NT2/D1 (cell line): ENCODE results near the gene NRCAM.

Experiments
- DNase-seq: peaks from one replicate; pipeline ENCODE4 v3.0.0-alpha.2; 2011; ENCODE audit warnings: low read depth, low spot score
- H3K27me3 ChIP-seq: 2 replicates; pipeline ENCODE4 v1.6.0; 2011; ENCODE audit warnings: mild to moderate bottlenecking; ENCODE audit not compliant: insufficient read length, insufficient read depth
- H3K36me3 ChIP-seq: 2 replicates; pipeline ENCODE4 v1.6.1; 2011; ENCODE audit warnings: mild to moderate bottlenecking, low read length, mixed read lengths; ENCODE audit not compliant: insufficient read depth, insufficient read length
- H3K4me1 ChIP-seq: 2 replicates; pipeline ENCODE4 v1.5.1; 2011; ENCODE audit not compliant: insufficient read depth, insufficient read length
- H3K4me3 ChIP-seq: 2 replicates; pipeline ENCODE4 v1.5.1; 2011; ENCODE audit warnings: low read depth; ENCODE audit not compliant: insufficient read length
- H3K9ac ChIP-seq: 2 replicates; pipeline ENCODE4 v1.6.0; 2011; ENCODE audit warnings: low read depth; ENCODE audit not compliant: insufficient read length
- H3K9me3 ChIP-seq: 2 replicates; pipeline ENCODE4 v1.5.1; 2011; ENCODE audit warnings: mild to moderate bottlenecking, low read length; ENCODE audit not compliant: insufficient read depth
- SUZ12 ChIP-seq: IDR thresholded peaks from 2 replicates; pipeline ENCODE4 v1.6.1; 2011; ENCODE audit not compliant: insufficient read length, insufficient read depth; ENCODE audit errors: extremely low read depth
- YY1 ChIP-seq: IDR thresholded peaks from 2 replicates; pipeline ENCODE4 v1.6.1; 2011; ENCODE audit not compliant: insufficient read length, insufficient read depth
- ZNF274 ChIP-seq: IDR thresholded peaks from 2 replicates; pipeline ENCODE4 v1.6.1; 2011; ENCODE audit warnings: mild to moderate bottlenecking, low read depth, low read length

NRCAM gene

GRCh38 chr7:108331971-108332370 lies 124.3 kb downstream of the NRCAM start:
- H3K9ac ChIP-seq: no peak overlapping the region
- TF ChIP-seq SUZ12 (no peak), YY1 (no peak), ZNF274 (no peak)
- H3K4me3 ChIP-seq: no peak overlapping the region

GRCh38 chr7:108330227-108330626 lies 126.0 kb downstream of the NRCAM start:
- Histone ChIP-seq H3K27me3 (no peaks in the 10 kb centered on the region), H3K36me3 (no peaks in the 10 kb centered on the region), H3K4me1 (no peaks in the 10 kb centered on the region), H3K4me3 (no peak overlapping the region), H3K9me3 (no peaks in the 10 kb centered on the region), H3K9ac (no peak overlapping the region)
- DNase-seq: no peak
- TF ChIP-seq ZNF274 (no peak), YY1 (no peak), SUZ12 (no peak)

More at GRCh38 chr7:108331971-108332370, 124.3 kb downstream of the NRCAM start:
- H3K9me3 ChIP-seq: no peaks in the 10 kb centered on the region
- no peaks in the 10 kb centered on the region for H3K4me1 ChIP-seq
- H3K36me3 ChIP-seq: no peaks in the 10 kb centered on the region
- no peak for DNase-seq
- H3K27me3 ChIP-seq: no peaks in the 10 kb centered on the region

- DNase-seq: no peak
- no peak for TF ChIP-seq ZNF274
- no peak for TF ChIP-seq SUZ12
- no peak for TF ChIP-seq YY1
- no peak overlapping the region for H3K4me3 ChIP-seq
- no peak overlapping the region for H3K9ac ChIP-seq
- no peaks in the 10 kb centered on the region for H3K36me3 ChIP-seq
- H3K9me3 ChIP-seq: no peaks in the 10 kb centered on the region
- H3K4me1 ChIP-seq: no peaks in the 10 kb centered on the region
- no peaks in the 10 kb centered on the region for H3K27me3 ChIP-seq
Observed at GRCh38 chr7:108329514-108329913, 126.7 kb downstream of the NRCAM start.

GRCh38 chr7:108328174-108328651 lies 128.0 kb downstream of the NRCAM start:
- Histone ChIP-seq H3K36me3 (no peaks in the 10 kb centered on the region), H3K27me3 (no peaks in the 10 kb centered on the region), H3K4me1 (no peaks in the 10 kb centered on the region), H3K9ac (no peak overlapping the region), H3K4me3 (no peak overlapping the region), H3K9me3 (no peaks in the 10 kb centered on the region)
- DNase-seq: no peak
- TF ChIP-seq SUZ12 (no peak), ZNF274 (no peak), YY1 (no peak)

- Histone ChIP-seq H3K27me3 (no peaks in the 10 kb centered on the region), H3K4me3 (no peak overlapping the region), H3K4me1 (no peaks in the 10 kb centered on the region), H3K9ac (no peak overlapping the region), H3K36me3 (no peaks in the 10 kb centered on the region), H3K9me3 (no peaks in the 10 kb centered on the region)
- TF ChIP-seq ZNF274 (no peak), SUZ12 (no peak), YY1 (no peak)
- no peak for DNase-seq
Observed at GRCh38 chr7:108327353-108327752, 128.9 kb downstream of the NRCAM start.

GRCh38 chr7:108326938-108327337 lies 129.3 kb downstream of the NRCAM start:
- H3K9ac ChIP-seq: no peak overlapping the region

GRCh38 chr7:108324053-108325038 lies 131.9 kb downstream of the NRCAM start:
- Histone ChIP-seq H3K4me1 (no peaks in the 10 kb centered on the region), H3K36me3 (no peaks in the 10 kb centered on the region), H3K4me3 (no peak overlapping the region), H3K9me3 (no peaks in the 10 kb centered on the region), H3K27me3 (no peaks in the 10 kb centered on the region), H3K9ac (no peak overlapping the region)
- DNase-seq: no peak
- TF ChIP-seq ZNF274: no peak
- no peak for TF ChIP-seq SUZ12
- no peak for TF ChIP-seq YY1

More at GRCh38 chr7:108326938-108327337, 129.3 kb downstream of the NRCAM start:
- Histone ChIP-seq H3K36me3 (no peaks in the 10 kb centered on the region), H3K4me3 (no peak overlapping the region), H3K27me3 (no peaks in the 10 kb centered on the region), H3K4me1 (no peaks in the 10 kb centered on the region), H3K9me3 (no peaks in the 10 kb centered on the region)
- no peak for TF ChIP-seq YY1
- no peak for TF ChIP-seq SUZ12
- no peak for TF ChIP-seq ZNF274
- no peak for DNase-seq
